Rectal smooth muscle tissue (tissue), 1 donor: ENCODE data around the gene ELN.
"Not testable (repeated sequence)": the region's sequence is repeated elsewhere in the genome, so short reads cannot be mapped to it uniquely, and the experiment has no call there.

Source experiments
- H3K27ac ChIP-seq: one replicate; pipeline ENCODE4 v1.7.0; 2013; ENCODE audit warnings: low read depth, low read length, inconsistent platforms
- H3K27me3 ChIP-seq: one replicate; pipeline ENCODE4 v1.7.0; 2013; ENCODE audit warnings: low read length; ENCODE audit not compliant: control insufficient read depth, insufficient read depth
- H3K36me3 ChIP-seq: one replicate; pipeline ENCODE4 v1.7.0; 2013; ENCODE audit warnings: low read length; ENCODE audit not compliant: control insufficient read depth, insufficient read depth
- H3K4me1 ChIP-seq: one replicate; pipeline ENCODE4 v1.7.0; 2013; ENCODE audit warnings: low read length; ENCODE audit not compliant: control insufficient read depth, insufficient read depth
- H3K4me3 ChIP-seq: one replicate; pipeline ENCODE4 v1.7.0; 2013; ENCODE audit warnings: low read length
- H3K9ac ChIP-seq: one replicate; pipeline ENCODE4 v1.7.0; 2013; ENCODE audit warnings: low read length

The ELN gene

DNA sequence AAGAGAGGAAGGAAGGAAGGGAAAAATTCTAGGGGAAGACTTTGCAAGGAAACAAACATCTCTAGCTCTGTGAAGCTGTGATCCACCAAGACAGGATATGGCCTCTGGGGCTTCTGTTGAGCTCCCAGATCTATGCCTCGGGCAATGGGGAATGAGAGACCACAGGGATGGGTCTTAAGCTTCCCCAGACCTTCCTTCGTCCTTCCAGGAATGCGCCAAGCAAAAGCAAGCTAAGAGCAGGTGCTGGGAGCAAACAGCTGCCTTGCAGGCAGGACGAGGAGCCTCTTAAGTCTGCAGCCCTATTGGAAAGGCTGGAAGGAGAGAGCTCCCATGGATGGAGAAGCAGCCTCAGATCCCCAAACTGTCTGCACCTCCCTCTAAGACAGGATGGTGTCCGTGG is 21.9 kb upstream of the ELN start:
- Histone ChIP-seq H3K36me3 (no peaks in the 10 kb centered on the region), H3K9ac (no peak overlapping the region), H3K4me3 (no peak overlapping the region), H3K27ac (no peak overlapping the region), H3K4me1 (no peaks in the 10 kb centered on the region), H3K27me3 (no peaks in the 10 kb centered on the region)

GRCh38 chr7:74006451-74007241 is 21.3 kb upstream of the ELN start:
- Histone ChIP-seq H3K4me3 (no peak overlapping the region), H3K27me3 (no peaks in the 10 kb centered on the region), H3K36me3 (no peaks in the 10 kb centered on the region), H3K27ac (no peak overlapping the region), H3K4me1 (no peaks in the 10 kb centered on the region), H3K9ac (no peak overlapping the region)

GRCh38 chr7:74007242-74007567 is 20.8 kb upstream of the ELN start:
- Histone ChIP-seq H3K4me3 (no peak overlapping the region), H3K27me3 (no peaks in the 10 kb centered on the region), H3K36me3 (no peaks in the 10 kb centered on the region), H3K9ac (no peak overlapping the region), H3K4me1 (no peaks in the 10 kb centered on the region), H3K27ac (no peak overlapping the region)

DNA sequence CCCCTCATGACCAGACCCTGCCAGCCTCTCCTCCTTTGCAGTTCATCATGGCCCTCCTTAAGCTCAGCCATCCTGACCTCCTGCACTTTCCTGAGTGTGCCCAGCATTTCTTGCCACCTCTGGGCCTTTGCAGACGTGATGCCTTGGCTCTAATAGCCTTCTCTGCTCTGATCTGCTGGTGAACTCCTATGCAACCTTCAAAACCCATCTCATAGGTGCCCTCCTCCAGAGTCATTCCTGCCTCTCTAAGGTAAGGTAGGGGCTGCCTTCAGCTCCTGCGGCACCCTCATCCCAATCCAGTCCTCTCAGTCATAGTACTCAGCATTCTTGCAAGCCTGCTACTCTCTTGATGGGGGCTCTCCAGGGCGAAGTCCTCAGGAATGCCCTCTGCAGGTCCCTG is 19.3 kb upstream of the ELN start:
- Histone ChIP-seq H3K27ac (no peak overlapping the region), H3K9ac (no peak overlapping the region), H3K4me1 (peaks cover 9% of the 10 kb centered on the region), H3K4me3 (no peak overlapping the region), H3K36me3 (no peaks in the 10 kb centered on the region), H3K27me3 (no peaks in the 10 kb centered on the region)

- Histone ChIP-seq H3K27ac (no peak overlapping the region), H3K36me3 (no peaks in the 10 kb centered on the region), H3K27me3 (no peaks in the 10 kb centered on the region), H3K9ac (no peak overlapping the region), H3K4me3 (no peak overlapping the region), H3K4me1 (peaks cover 15% of the 10 kb centered on the region)
Measured at GRCh38 chr7:74009719-74010118, 18.3 kb upstream of the ELN start.

GRCh38 chr7:74010407-74010806 is 17.6 kb upstream of the ELN start:
- Histone ChIP-seq H3K4me3 (no peak overlapping the region), H3K27ac (no peak overlapping the region), H3K27me3 (no peaks in the 10 kb centered on the region), H3K9ac (no peak overlapping the region), H3K36me3 (no peaks in the 10 kb centered on the region), H3K4me1 (peaks cover 15% of the 10 kb centered on the region)

DNA sequence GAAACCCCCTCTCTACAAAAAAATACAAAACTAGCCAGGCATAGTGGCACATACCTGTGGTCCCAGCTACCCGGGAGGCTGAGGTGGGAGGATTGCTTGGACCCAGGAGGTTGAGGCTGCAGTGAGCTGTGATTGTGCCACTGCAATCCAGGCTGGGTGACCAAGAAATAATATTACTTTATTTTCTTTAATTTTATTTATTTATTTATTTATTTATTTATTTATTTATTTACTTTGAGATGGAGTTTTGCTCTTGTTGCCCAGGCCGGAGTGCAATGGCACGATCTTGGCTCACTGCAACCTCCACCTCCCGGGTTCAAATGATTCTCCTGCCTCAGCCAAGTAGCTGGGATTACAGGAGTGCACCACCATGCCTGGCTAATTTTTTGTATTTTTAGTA is 16.6 kb upstream of the ELN start:
- not testable (repeated sequence) for H3K27me3 ChIP-seq, H3K4me3 ChIP-seq, H3K36me3 ChIP-seq, H3K9ac ChIP-seq, H3K27ac ChIP-seq
- peaks cover 15% of the 10 kb centered on the region for H3K4me1 ChIP-seq

GRCh38 chr7:74012842-74013249 is 15.1 kb upstream of the ELN start:
- no peaks in the 10 kb centered on the region for H3K36me3 ChIP-seq
- H3K4me1 ChIP-seq = peaks cover 15% of the 10 kb centered on the region
- H3K9ac ChIP-seq = no peak overlapping the region
- no peaks in the 10 kb centered on the region for H3K27me3 ChIP-seq
- H3K27ac ChIP-seq = no peak overlapping the region
- no peak overlapping the region for H3K4me3 ChIP-seq

GRCh38 chr7:74013539-74014272 is 14.3 kb upstream of the ELN start:
- Histone ChIP-seq H3K4me1 (peaks cover 15% of the 10 kb centered on the region), H3K27me3 (no peaks in the 10 kb centered on the region), H3K27ac (no peak overlapping the region), H3K36me3 (no peaks in the 10 kb centered on the region), H3K9ac (no peak overlapping the region), H3K4me3 (no peak overlapping the region)

- no peaks in the 10 kb centered on the region for H3K36me3 ChIP-seq
- H3K9ac ChIP-seq = no peak overlapping the region
- H3K4me3 ChIP-seq = no peak overlapping the region
- no peaks in the 10 kb centered on the region for H3K27me3 ChIP-seq
- H3K4me1 ChIP-seq = peaks cover 15% of the 10 kb centered on the region
- no peak overlapping the region for H3K27ac ChIP-seq
Measured at GRCh38 chr7:74014931-74015330, 13.0 kb upstream of the ELN start.

- Histone ChIP-seq H3K4me3 (no peak overlapping the region), H3K36me3 (no peaks in the 10 kb centered on the region), H3K27me3 (no peaks in the 10 kb centered on the region), H3K9ac (no peak overlapping the region), H3K4me1 (peaks cover 15% of the 10 kb centered on the region), H3K27ac (no peak overlapping the region)
Measured at GRCh38 chr7:74015670-74016069, 12.3 kb upstream of the ELN start.

DNA sequence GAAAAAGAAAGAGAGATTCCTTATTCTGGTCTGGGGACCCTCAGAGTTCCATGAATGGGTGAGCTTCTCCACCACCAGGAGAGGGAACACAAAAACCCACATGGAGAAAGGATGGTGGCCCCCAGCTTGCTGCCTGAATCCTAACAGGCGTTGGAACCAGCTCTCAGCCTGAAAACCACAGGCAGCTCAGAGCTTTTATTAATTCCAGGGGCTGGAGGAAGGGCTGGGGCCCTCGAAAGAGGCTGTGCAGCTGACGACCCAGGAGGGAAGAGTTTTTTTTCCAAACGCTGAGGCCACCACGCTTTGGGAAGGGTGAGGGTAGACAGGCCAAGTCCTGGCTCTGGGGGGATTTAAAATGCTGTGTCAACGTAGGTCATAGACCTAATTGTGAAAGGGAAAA is 10.8 kb upstream of the ELN start:
- no peak overlapping the region for H3K27ac ChIP-seq
- no peak overlapping the region for H3K9ac ChIP-seq
- H3K4me3 ChIP-seq = no peak overlapping the region
- peaks cover 15% of the 10 kb centered on the region for H3K4me1 ChIP-seq
- no peaks in the 10 kb centered on the region for H3K27me3 ChIP-seq
- H3K36me3 ChIP-seq = no peaks in the 10 kb centered on the region
